Measurements from ENCODE around the gene ZMYM3.
"Not testable (repeated sequence)": the region's sequence is repeated elsewhere in the genome, so short reads cannot be mapped to it uniquely, and the experiment has no call there.

Gene ZMYM3

DNA sequence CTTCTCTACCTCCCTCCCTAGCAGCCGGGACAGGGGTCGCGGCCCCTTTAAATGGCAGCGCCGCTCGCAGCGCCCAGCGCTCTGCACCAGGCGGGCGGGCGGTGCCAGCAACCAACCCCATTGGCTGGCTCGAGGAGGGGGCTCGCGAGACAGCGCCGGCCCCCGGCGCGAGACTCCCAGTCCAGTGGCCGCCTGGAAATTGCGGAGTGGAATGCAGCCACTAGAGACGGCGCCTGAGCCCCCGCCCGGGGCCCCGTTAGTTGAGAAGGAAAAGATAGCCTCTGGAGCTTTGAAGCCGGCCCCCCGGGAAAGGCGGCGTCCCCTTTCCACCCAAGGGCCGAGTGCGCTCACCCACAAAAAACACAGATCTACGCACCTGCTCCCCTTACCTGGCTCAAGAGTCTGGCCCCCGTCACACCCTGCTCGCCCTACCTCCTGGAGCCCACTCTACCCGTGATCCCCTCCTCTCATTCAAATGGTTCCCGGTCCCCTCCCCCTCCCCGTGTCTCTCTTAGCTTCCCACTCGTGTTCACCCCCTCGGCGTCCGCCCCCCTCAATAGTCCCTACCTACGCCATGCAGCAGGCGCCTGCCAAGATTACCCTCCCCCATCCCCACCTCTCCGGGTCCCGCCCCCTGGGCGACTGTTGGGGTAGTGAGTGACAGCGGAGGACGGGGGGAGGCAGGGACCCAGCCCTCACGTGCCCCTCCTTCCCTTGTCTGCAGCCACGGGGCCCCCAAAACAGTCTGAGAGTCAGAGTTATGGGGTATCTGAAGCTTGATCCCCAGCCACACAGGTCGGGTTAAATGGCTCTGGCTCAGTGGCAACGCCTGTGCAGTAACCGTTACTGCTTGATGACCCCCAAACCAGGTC, at the start of gene ZMYM3:
Gene ZMYM3 (minus strand): TSS at position 49 of the 872 bp plus-strand sequence. CDS start 885 bp downstream, outside the sequence.
- DNase-seq (ENCODE audit: low read depth), result peak; percentile 56

DNA sequence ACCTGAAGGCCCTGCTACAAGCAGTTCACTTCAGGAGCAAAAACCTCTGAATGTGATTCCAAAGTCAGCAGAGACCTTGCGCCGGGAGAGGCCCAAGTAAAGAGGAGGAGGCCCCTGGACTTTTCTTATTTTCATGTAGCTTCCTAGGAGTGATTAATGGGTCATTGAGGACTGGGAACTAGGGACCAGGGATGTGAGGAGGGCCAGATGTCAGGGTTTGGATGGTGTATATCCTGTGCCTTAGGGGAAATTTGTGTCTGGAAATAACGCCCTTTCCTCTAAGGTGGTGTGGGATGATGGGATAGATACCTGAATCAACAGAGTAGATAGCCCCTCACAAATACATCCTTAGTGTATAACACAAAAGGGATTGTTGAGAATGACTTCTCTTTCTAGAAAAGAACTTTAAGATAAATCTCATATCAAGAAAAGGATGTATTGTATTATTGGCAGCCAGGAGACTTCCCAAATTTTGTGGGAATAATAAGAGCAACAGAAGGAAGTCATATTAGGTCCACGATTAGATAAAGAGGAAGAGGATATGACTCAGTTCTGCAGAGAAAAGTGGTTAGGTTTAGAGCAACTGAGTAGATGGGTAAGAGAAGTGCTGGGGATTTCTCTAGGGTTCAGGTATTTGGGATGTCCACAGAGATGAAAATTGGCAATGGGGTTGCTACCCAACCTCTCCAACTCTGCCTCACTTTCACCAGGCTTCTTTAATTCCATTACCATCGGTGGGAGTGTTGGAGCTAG, 48.7 kb upstream of the ZMYM3 start:
- DNase-seq (ENCODE audit: low read depth), result no peak

DNA sequence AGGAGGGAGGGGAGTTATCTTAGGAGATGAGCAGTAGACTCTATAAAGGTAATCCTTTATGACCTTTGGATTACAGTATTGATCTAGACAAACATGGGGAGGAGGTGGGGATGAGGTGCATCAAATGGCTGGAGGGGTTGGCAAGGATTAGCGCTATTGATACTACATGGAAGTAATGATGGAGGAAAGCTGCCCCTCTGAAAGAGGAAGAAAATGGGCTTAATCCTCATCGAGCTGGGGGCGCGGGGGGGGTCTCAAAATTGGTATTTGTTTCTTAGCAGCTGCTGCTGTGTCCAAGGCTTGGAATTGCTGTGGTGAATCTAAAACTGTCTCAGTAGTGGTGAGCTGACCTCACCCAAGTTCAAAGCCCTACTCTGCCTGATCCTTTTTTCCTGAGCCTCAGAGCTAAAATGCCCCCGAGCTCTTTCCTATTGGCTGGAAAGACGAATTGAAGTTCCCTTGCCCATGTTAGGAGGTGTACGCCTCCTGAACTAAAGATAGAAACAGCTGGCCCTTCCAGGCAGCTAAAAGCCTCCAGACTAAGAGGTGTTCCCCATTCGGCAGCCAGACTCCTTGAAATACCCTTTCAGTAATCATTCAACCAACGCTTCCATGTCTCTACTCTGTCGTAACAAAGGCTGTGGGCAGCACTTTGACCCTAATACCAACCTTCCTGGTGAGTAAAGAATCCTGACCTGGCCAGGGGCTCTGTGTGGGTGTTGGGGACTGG, 47.4 kb upstream of the ZMYM3 start, which contains the start of gene ITGB1BP2:
Gene ITGB1BP2 (plus strand): TSS at position 556 of the 730 bp plus-strand sequence. CDS start 57 bp downstream, at position 613.
- DNase-seq (ENCODE audit: low read depth), result no peak

DNA sequence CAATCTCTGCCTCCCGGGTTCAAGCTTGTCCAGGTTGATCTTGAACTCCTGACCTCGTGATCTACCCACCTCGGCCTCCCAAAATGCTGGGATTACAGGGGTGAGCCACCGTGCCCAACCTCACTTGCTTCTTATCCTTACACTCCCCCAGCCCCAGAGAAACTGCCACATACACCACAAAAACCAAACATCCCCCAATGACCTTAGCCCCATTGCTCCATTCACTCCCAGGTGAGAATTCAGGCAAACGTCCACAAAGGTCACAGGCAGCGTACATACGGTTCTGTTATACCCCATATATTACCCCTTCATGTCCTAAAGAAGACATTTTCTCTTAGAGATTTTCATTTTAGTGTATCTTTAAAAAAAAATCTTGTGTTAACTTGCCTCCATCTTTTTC, 46.6 kb upstream of the ZMYM3 start:
- DNase-seq (ENCODE audit: low read depth), result not testable (repeated sequence)

DNA sequence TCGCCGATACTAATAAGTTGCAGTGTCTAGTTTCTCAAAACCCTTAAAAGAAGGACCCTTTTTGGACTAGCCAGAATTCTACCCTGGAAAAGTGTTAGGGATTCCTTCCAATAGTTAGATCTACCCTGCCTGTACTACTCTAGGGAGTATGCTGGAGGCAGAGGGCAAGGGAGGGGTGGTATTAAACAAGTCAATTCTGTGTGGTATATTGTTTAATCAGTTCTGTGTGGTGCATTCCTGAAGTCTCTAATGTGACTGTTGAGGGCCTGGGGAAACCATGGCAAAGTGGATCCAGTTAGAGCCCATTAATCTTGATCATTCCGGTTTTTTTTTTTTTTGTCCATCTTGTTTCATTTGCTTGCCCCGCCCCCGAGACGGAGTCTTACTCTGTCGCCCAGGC, 46.1 kb upstream of the ZMYM3 start:
- DNase-seq (ENCODE audit: low read depth), result not testable (repeated sequence)

DNA sequence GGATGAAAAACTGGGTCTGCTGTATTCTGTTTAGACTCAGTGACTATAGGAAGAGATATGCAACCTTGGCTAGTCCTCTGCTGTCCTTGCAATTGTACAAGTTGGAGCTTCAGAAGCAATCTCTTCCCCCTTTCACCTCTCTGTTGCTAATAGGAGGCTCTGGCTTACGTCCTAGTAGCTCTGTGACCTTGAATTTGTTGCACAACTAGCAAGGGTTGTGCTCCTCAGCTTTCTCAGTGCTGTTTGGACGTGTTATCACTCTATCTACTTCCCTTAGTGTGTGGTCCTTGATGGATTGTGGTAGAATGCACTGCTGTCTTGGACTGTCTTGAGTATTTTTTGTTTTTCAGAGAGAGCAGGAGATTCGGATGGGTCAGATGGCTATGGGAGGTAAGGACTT, 44.2 kb upstream of the ZMYM3 start:
- no peak for DNase-seq (ENCODE audit: low read depth)

DNA sequence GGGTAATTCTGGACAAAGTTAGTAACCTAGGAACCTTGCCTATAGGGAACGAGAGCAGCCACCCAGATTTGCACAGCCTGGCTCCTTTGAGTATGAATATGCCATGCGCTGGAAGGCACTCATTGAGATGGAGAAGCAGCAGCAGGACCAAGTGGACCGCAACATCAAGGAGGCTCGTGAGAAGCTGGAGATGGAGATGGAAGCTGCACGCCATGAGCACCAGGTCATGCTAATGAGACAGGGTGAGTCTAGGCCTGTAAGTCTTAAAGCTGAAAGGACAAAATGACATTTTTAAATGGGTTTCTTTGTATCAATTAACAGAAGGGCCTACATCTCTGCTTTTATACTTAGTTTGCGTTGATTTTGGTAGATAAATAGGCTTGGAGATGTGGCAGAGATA, 42.9 kb upstream of the ZMYM3 start:
- DNase-seq (ENCODE audit: low read depth), result no peak

DNA sequence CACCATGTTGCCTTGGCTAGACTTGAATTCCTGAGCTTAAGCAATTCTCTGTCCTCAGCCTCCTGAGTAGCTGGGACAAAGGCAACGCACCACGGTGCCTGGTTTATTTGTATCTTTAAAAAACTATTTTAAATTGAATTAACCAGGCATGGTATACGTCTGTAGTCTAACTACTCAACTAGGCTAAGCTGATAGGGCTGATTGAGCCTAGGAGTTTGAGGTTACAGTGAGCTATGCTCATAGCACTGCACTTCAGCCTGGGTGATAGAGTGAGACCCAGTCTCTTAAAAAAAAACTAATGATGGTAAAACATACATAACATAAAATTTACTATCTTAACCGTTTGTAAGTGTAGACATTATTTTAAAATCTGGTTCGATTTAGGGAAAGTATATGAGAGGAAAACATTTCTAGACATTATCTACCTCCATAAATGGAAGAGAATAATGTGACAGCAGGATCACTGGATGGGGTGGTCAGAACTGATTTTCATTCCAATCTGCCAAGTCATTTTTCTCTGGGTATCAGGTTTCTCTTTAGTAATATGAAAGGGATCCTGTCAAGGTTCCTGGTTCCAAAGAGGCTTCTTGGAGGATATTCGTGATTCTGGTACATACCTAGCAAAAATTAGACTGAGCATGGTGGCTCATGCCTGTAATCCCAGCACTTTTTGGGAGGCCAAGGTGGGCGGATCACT, 38.9 kb upstream of the ZMYM3 start:
- no peak for DNase-seq (ENCODE audit: low read depth)

DNA sequence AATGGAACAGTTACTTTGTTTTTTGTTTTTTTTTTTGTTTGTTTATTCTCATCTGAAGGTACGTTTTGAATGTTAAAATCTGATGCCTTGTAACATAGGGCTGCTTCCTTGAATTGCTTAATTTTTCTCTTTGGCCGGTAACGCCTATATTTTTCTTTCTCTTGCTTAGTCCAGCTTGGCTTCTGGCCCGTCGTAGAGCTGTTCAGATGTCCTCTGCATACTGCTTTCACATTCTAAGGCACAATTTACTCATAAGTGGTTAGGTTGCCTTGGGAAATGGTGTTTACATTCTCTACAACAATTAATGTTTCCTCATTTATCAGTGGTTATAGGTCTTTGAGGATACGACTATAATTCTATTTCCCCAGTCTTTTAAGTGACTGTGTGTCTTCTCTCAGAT, 37.4 kb upstream of the ZMYM3 start:
- no peak for DNase-seq (ENCODE audit: low read depth)

DNA sequence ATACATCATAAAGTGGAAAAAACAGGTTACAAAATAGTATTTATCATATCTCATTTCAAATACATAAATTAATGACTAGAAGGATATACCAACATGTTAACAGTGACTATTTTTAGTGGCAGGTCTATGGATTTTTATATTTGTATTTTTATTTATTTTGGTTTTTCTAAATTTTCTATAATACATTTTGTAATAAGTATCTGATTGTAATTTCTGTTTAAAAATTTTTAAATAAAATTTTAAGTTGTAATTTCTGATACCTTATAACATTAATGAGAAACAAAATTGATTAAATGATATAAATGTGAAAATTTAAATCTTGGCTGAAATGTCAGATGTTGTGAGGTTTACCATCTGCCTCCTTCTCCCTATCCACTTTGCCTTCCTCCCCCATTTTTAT, 32.0 kb upstream of the ZMYM3 start:
- DNase-seq (ENCODE audit: low read depth), result no peak

DNA sequence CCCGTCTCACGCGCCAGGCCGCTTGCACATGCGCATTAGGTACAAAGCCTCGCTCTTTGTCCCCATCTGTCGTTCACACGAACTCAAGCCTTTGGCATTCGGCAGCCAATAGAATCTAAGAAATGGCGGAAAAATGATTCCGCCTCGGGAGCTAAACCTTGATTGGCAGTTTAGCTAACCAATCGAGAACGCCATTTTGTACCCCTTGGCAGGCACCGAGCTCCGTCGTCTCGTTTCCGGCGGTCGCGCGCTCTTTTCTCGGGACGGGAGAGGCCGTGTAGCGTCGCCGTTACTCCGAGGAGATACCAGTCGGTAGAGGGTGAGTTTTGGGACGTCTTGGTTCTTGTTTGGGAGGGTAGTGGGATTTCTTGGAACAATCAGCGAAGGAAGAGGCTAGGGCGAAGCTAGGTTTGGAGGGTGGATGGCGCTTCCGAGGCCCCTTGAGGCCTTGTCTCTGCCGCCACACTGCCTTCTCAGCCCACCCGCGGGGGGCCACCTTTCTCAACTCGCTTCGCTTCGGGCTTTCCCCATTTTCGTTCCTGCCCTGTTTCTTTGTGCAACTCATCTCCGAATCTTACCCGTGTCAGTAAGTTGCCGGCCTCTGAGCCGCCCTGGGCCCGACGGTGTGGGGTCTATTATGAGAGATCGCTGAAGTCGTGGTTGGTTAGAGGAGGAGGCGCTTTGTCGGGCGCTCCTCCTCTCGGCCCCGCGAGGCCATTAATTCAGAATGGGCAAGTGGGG, 29.6 kb upstream of the ZMYM3 start, which contains the start of gene NONO:
Gene NONO (plus strand): TSS at position 233 of the 741 bp plus-strand sequence. CDS start 7,003 bp downstream, outside the sequence.
- peak; percentile 69 for DNase-seq (ENCODE audit: low read depth)

DNA sequence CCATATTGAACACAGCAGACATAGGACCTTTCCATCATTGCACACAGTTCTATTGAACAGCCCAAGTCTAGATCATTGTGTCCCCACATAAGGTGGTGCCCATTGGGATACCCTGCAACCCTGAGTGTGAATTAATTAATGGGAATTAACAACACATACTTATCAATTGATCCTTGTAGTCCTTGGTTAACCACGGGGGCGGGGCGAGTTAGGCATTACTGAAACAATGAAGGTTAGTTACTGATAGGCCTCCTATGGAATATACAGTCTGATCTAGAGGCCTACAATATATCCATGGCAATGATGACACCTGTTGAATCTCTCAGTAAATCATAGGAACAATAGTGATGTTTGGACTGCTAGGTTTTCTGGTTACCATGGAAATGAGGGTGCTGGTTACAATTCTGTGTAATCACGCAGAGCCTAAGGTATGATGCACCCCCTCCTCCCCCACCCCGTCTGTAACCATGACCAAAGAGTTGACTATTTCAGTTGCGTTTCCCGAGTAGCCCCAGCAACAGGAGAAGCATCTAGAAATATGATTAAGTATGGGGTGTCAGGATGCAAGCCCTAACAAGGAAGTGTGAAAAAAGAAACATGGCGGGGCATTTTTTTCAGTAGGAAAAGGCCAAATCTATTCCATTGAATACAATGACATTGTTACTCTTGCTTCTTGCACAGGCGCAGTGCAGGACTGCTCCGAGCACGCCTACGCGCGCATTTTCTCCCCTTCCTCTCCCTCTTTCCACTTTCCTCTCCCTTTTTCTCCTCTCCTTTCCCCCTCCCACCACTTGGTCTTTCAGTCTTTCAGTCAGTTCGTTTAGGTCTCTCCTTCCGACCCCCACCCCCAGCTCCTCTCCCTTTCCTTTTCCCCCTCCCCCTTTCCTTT, 28.8 kb upstream of the ZMYM3 start:
- DNase-seq (ENCODE audit: low read depth), result no peak

DNA sequence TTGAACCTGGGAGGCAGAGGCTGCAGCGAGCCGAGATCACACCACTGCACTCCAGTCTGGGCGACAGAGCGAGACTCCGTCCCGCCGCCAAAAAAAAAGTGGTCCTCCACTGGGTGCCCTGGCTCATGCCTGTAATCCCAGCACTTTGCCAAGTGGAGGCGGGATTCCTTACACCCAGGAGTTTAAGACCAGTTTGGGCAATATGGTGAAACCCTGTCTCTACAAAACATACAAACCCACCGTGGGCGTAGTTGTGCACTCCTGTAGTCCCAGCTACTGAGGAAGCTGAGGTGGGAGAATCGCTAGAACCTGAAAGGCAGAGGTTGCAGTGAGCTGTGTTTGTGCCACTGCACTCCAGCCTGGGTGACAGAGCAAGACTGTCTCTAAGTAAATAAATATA, 27.4 kb upstream of the ZMYM3 start:
- DNase-seq (ENCODE audit: low read depth), result not testable (repeated sequence)

DNA sequence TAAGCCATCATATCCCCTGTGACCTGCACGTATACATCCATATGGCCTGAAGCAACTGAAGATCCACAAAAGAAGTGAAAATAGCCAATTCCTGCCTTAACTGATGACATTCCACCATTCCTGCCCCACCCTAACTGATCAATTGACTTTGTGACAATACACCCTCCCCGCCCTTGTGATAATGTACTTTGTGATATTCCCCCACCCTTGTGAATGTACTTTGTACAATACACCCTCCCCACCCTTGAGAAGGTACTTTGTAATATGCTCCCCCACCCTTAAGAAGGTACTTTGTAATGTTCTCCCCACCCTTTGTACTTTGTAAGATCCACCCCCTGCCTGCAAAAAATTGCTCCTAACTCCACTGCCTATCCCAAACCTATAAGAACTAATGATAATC, 18.4 kb upstream of the ZMYM3 start:
- DNase-seq (ENCODE audit: low read depth), result not testable (repeated sequence)

DNA sequence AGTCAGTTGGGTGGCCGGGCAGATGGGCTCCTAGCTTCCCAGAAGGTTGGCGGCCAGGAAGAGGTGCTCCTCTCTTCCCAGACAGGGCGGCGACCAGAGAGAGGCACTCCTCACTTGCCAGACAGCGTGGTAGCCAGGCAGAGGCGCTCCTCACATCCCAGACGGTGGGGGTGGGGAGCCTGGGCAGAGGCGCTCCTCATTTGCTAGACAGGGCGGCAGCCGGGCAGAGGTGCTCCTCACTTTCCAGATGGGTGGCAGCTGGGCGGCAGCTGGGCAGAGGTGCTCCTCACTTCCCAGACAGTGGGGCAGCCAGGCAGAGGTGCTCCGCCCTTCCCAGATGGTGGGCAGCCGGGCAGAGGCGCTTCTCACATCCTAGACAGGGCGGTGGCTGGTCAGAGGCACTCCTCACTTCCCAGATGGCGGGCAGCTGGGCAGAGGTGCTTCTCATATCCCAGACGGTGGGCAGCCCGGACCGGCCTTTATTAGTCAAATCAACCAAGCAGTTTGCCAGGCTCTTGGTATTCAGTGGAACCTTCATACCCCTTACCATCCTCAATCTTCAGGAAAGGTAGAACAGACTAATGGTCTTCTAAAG, 16.0 kb upstream of the ZMYM3 start:
- DNase-seq (ENCODE audit: low read depth), result no peak

DNA sequence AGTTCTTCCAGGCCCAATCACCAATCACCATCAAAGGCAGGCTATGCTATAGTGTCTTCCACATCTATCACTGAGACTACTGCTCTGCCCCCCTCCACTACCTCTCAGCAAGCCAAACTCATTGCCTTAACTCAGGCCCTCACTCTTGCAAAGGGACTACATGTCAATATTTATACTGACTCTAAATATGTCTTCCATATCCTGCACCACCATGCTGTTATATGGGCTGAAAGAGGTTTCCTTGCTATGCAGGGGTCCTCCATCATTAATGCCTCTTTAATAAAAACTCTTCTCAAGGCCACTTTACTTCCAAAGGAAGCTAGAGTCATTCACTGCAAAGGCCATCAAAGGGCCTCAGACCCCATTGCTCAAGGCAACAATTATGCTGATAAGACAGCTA, 14.7 kb upstream of the ZMYM3 start:
- DNase-seq (ENCODE audit: low read depth), result not testable (repeated sequence)

DNA sequence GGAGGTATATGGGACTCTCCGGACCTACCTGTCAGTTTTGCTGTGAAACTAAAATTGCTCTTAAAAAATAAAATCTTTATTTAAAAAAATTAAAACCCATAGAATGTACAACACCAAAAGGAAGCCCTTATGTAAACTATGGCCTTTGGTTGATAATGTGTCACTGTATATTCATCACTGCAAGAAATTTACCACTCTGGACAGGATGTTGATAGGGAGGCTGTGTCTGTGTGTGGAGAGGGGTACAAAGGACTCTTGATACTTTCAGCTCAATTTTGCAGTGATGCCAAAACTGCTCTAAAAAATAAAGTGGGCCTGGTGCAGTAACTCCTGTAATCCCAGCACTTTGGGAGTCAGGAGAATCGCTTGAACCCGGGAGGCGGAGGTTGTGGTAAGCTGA, 2.9 kb upstream of the ZMYM3 start:
- no peak for DNase-seq (ENCODE audit: low read depth)

DNA sequence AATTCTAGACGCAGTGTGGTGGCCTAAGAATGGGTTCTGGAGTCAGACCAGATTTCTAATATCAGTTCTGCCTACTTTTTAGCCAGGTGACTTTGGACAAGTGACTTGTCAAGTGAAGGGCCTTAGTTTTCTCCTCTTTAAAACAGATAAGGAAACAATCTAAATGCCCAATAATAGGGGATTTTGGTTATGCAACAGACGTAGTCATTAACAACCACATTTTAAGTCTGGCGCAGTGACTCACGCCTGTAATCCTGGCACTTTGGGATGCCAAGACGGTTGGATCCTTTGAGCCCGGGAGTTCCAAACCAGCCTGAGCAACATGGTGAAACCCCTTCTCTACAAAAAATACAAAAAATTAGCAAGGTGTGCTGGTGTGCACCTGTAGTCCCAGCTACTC, 2.1 kb upstream of the ZMYM3 start:
- no peak for DNase-seq (ENCODE audit: low read depth)

Data from stimulated activated CD8-positive, alpha-beta memory T cell treated with anti-CD3 and anti-CD28 coated beads, Interleukin-12 subunit alpha, Interleukin-12 subunit beta, amount 100 ng/mL, for 1 hour (primary cell).